ENCODE data around the gene GBGT1.

DNA sequence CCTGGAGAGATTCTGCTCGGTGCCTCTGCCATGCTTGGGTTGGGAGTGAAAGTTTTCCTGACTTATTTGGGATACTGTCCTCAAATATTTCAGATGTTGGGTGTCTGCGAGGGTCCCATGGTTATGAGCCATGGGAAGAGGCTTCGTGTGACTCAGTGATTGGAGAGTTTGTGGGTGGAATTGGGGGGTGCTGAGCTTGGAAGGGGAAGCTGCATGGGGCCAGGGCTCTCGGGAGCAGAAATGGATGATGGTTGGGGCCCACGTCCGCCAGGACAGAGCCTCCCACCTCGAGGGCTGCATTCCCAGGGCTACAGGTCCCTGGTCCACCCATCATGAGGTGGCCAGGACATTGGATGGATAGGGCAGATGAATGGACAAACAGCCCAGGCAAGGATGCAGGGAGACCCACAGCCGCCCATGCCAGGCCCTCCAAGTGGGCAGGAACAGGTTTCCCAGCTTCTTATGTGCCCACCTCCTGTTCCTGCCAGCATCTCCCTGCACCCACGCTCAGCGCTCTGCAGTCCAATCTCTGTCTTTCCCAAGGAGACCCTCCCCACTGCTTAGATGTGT is 39.9 kb upstream of the GBGT1 start:
- TF ChIP-seq, protein P1, sequence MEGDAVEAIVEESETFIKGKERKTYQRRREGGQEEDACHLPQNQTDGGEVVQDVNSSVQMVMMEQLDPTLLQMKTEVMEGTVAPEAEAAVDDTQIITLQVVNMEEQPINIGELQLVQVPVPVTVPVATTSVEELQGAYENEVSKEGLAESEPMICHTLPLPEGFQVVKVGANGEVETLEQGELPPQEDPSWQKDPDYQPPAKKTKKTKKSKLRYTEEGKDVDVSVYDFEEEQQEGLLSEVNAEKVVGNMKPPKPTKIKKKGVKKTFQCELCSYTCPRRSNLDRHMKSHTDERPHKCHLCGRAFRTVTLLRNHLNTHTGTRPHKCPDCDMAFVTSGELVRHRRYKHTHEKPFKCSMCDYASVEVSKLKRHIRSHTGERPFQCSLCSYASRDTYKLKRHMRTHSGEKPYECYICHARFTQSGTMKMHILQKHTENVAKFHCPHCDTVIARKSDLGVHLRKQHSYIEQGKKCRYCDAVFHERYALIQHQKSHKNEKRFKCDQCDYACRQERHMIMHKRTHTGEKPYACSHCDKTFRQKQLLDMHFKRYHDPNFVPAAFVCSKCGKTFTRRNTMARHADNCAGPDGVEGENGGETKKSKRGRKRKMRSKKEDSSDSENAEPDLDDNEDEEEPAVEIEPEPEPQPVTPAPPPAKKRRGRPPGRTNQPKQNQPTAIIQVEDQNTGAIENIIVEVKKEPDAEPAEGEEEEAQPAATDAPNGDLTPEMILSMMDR (IDR thresholded peaks at IDR 0.05) = no peak
- no peak for TF ChIP-seq POLR2AphosphoS5 (IDR thresholded peaks at IDR 0.05)
- TF ChIP-seq POLR2A (IDR thresholded peaks at IDR 0.05) = no peak

Measured in breast epithelium (tissue), 3 donors.